H1 (cell line): ENCODE data around the gene MIB1. TPM values are rescaled to one million over a fixed set of nuclear protein-coding genes. Genes with fewer than 3 reads are reported as not detected.

Experiments used
- ASH2L ChIP-seq: fragments of 200-600, 300-600 bp; sonication (generic); IDR thresholded peaks from one replicate; pipeline ENCODE4 v1.7.1; 2017; ENCODE audit warnings: low read length
- BCL11A ChIP-seq, 2 experiments: IDR thresholded peaks; one replicate each; pipeline ENCODE4 v1.6.1; 2011; ENCODE audit warnings: low read depth in 2 of 2, low read length in 2 of 2, mild to moderate bottlenecking in 2 of 2
- CBX5 ChIP-seq: fragments of 300-800, 300-1000 bp; sonication (generic); IDR thresholded peaks from 2 replicates; pipeline ENCODE4 v1.7.1; 2016; ENCODE audit warnings: antibody characterized with exemption, low read length, low read depth
- CEBPB ChIP-seq: IDR thresholded peaks from 2 replicates; pipeline ENCODE4 v1.6.1; 2012; ENCODE audit warnings: low read depth, low read length
- RAD21 ChIP-seq, 2 experiments: IDR thresholded peaks in 1 of 2; conservative IDR thresholded peaks in 1 of 2; 2 replicates each; pipeline ENCODE4 v1.6.1; 2011; ENCODE audit warnings: low read depth in 2 of 2, low read length in 2 of 2, improper control_type of control experiment in 1 of 2, inconsistent platforms in 1 of 2, mild to moderate bottlenecking in 1 of 2, moderate library complexity in 1 of 2
- polyA plus RNA-seq, 7 experiments: library from polyadenylated mRNA; depleted of rRNA in 3 of 7; stranded (reverse) in 5 of 7; unstranded in 2 of 7; fragments of >200 nt in 5 of 7; fragments of 200-250 nt in 2 of 7; gene quantifications; 1 replicate in 5 of 7; 2 replicates in 1 of 7; 4 replicates in 1 of 7; pipeline versions ENCODE4 v1.2.1 to v1.2.3, GENCODE V29; 2011 to 2013; ENCODE audit warnings: missing spikeins in 2 of 7, mixed read lengths in 2 of 7
- total RNA-seq: library from RNA; stranded (reverse); fragmentation: NEBNext Ultra II Directional; extraction: Animal tissue kit (Norgen Biotek cat#: 25700); gene quantifications from 2 replicates; pipeline ENCODE4 v1.2.1, GENCODE V29; 2021
- TF ChIP-seq, protein P1 (sequence below): IDR thresholded peaks from 2 replicates; pipeline ENCODE4 v1.6.1; 2011; ENCODE audit warnings: low read length, improper control_type of control experiment

The MIB1 gene
- total and polyA plus RNA-seq, 2 of the 8 experiments (the other 6 are each of a cell fraction or from before 2014, with no cell fraction given): 8.2 to 60.3 TPM

DNA sequence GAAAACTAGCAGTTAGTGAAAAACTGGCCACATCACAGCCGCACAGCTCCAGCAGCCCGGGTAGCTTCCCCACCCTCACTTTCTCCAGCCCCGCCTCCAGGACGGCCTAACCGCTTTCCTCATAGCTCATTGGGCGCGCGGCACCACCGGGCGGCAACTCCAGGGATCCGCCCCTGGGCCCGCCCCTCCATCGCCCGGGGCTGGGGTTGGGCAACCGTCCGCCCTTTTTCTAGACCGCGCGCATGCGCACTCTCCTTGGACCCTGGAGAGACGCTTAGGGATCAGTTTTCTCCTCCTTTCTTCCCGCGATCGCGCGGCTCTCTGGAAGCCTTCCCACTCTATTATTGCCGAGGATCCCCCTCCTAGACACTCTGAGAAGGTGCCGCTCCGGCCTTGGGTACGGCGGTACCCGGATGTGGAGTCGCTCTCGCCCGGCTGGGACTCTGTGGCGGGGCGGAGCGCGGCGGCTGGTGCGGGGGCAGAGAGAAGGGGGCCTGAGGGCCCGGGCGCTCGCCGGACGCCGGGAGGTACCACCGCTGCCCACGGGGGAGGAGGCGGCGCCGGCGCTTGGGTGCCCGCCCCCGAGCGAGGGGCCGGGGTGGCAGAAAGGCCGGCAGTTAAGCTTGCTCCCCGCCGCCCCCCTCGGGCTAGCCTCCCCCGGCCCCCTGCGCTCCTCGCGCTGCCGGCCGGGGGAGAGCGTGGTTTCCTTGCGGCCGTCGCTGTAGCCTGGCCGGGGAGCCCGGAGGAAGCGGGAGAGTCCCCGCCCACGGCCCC is at the start of gene MIB1 (continued):
- TF ChIP-seq BCL11A (IDR thresholded peaks at IDR 0.05; ENCODE audit: low read depth in 2 of 2, low read length in 2 of 2) (no peak), CBX5 (no peak), ASH2L (peak; percentile 33), RAD21 (IDR thresholded peaks at IDR 0.05 in 1 of 2, conservative IDR thresholded peaks at IDR 0.05 in 1 of 2; ENCODE audit: low read depth in 2 of 2, low read length in 2 of 2) (no peak), CEBPB (peak; percentile 95)
- TF ChIP-seq, protein P1, sequence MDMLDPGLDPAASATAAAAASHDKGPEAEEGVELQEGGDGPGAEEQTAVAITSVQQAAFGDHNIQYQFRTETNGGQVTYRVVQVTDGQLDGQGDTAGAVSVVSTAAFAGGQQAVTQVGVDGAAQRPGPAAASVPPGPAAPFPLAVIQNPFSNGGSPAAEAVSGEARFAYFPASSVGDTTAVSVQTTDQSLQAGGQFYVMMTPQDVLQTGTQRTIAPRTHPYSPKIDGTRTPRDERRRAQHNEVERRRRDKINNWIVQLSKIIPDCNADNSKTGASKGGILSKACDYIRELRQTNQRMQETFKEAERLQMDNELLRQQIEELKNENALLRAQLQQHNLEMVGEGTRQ: no peak
